CD4-positive, alpha-beta T cell (primary cell): ENCODE measurements around the gene LRRC74A. TPM values are rescaled to one million over a fixed set of nuclear protein-coding genes. Genes with fewer than 3 reads are reported as not detected.
A peak's percentile ranks its signal among the peaks of the same experiment; 100 is the strongest.

Experiments
- ATAC-seq: fragments of 200-7000 bp; cut with Tn5 transposase; one replicate; pipeline ENCODE4 v1.10.0; 2022; ENCODE audit warnings: mild to moderate bottlenecking; ENCODE audit not compliant: poor library complexity
- CTCF ChIA-PET: fragments of 350-600 bp; sonication (Branson Sonifier 250); formaldehyde crosslinking; loops from one replicate; lab custom pipeline; 2021; ENCODE audit warnings: antibody characterized with exemption, inconsistent platforms; lab: Charles Lee
- POLR2A ChIA-PET: fragments of 350-600 bp; sonication (Branson Sonifier 250); formaldehyde crosslinking; loops from one replicate; lab custom pipeline; 2021; ENCODE audit warnings: antibody characterized with exemption, inconsistent platforms; lab: Charles Lee
- DNase-seq, 14 experiments: peaks; one replicate each; pipeline ENCODE4 v3.0.0-alpha.2; 2013 to 2020; ENCODE audit warnings: mixed read lengths in 2 of 14
- H3K27ac ChIP-seq, 2 donors: one replicate each; pipeline versions ENCODE4 v1.5.1 to v1.7.0; 2013; ENCODE audit warnings: low read length in 2 of 2, low read depth in 1 of 2, mild to moderate bottlenecking in 1 of 2
- H3K27me3 ChIP-seq, 2 experiments: 1 replicate in 1 of 2; 2 replicates in 1 of 2; pipeline versions ENCODE4 v1.6.1 to v1.7.0; 2013; ENCODE audit warnings: low read length in 2 of 2, control low read depth in 1 of 2, mild to moderate bottlenecking in 1 of 2, moderate library complexity in 1 of 2; ENCODE audit not compliant: insufficient read depth in 2 of 2, control insufficient read depth in 1 of 2
- H3K36me3 ChIP-seq: one replicate; pipeline ENCODE4 v1.6.1; 2013; ENCODE audit warnings: low read length, control low read depth; ENCODE audit not compliant: insufficient read depth
- H3K4me1 ChIP-seq: one replicate; pipeline ENCODE4 v1.6.1; 2013; ENCODE audit warnings: low read length, control low read depth; ENCODE audit not compliant: insufficient read depth
- H3K4me3 ChIP-seq: one replicate; pipeline ENCODE4 v1.5.1; 2013; ENCODE audit warnings: mild to moderate bottlenecking, low read length, moderate library complexity
- H3K9me3 ChIP-seq, 2 experiments: 1 replicate in 1 of 2; 2 replicates in 1 of 2; pipeline versions ENCODE4 v1.6.1 to v1.7.0; 2013; ENCODE audit warnings: low read length in 2 of 2, mild to moderate bottlenecking in 2 of 2, control low read depth in 1 of 2, moderate library complexity in 1 of 2; ENCODE audit not compliant: control insufficient read depth in 1 of 2, insufficient read depth in 1 of 2
- H3K27ac Mint-ChIP-seq: one replicate; pipeline ENCODE4 v1.8.0; 2020; ENCODE audit warnings: mixed read lengths
- H3K27me3 Mint-ChIP-seq: one replicate; pipeline ENCODE4 v1.8.0; 2021; ENCODE audit warnings: mixed read lengths
- H3K36me3 Mint-ChIP-seq: one replicate; pipeline ENCODE4 v1.8.0; 2021; ENCODE audit warnings: low read depth, mixed read lengths
- H3K4me1 Mint-ChIP-seq: one replicate; pipeline ENCODE4 v1.8.0; 2021; ENCODE audit warnings: low read depth, mixed read lengths
- H3K4me3 Mint-ChIP-seq: one replicate; pipeline ENCODE4 v1.8.0; 2020; ENCODE audit warnings: mild to moderate bottlenecking, mixed read lengths
- H3K9me3 Mint-ChIP-seq: one replicate; pipeline ENCODE4 v1.8.0; 2020; ENCODE audit warnings: mixed read lengths
- CTCF ChIP-seq: fragments of 200-600 bp; IDR thresholded peaks from one replicate; pipeline ENCODE4 v1.8.0; 2022; ENCODE audit warnings: antibody characterized with exemption, mild to moderate bottlenecking
- intact Hi-C, 2 experiments: fragments of 100-400 bp; cut with DNase I in 1 of 2; cut with micrococcal nuclease in 1 of 2; formaldehyde crosslinking; loops; one replicate each; pipeline versions ENCODE4 v1.15.1 to v1.9.0; 2023 to 2025; cut with DNase I, micrococcal nuclease
- total RNA-seq, 174 experiments: library from RNA in 2 of 174; stranded (reverse) in 2 of 174; gene quantifications; one replicate each; pipeline ENCODE4 v1.2.3 and lab custom pipeline; 2021 to 2026

The LRRC74A gene
- total RNA-seq, 2 experiments from 2014 or later = not detected

GRCh38 chr14:76916040-76916715, 90.0 kb downstream of the LRRC74A start:
- no peak overlapping the region for H3K27ac Mint-ChIP-seq

GRCh38 chr14:76917158-76917596, 91.0 kb downstream of the LRRC74A start:
- Histone ChIP-seq H3K36me3 (no peaks in the 10 kb centered on the region), H3K9me3 (no peaks in the 10 kb centered on the region), H3K27ac (no peak overlapping the region), H3K4me3 (no peak overlapping the region), H3K27me3 (no peaks in the 10 kb centered on the region), H3K4me1 (peaks cover 46% of the 10 kb centered on the region)
- peak; percentile 35 for TF ChIP-seq CTCF
- DNase-seq (peak in 3 of 14 experiments; percentile 22 to 44 (median 42)), ATAC-seq (no peak)
- H3K4me1 Mint-ChIP-seq = peaks cover 54% of the 10 kb centered on the region
- H3K27ac Mint-ChIP-seq = no peak overlapping the region
- intact Hi-C loops = no loop called here
- no peak overlapping the region for H3K4me3 Mint-ChIP-seq
- CTCF ChIA-PET = no interaction called here
- H3K36me3 Mint-ChIP-seq = no peaks in the 10 kb centered on the region
- H3K9me3 Mint-ChIP-seq = no peaks in the 10 kb centered on the region
- POLR2A ChIA-PET = interaction anchor here (0.7 to 1.4 kb wide), 3 partner anchors 13 to 153 kb away, joined by 3 to 5 read pairs (median 3); no protein-coding TSS in a partner anchor
- no peaks in the 10 kb centered on the region for H3K27me3 Mint-ChIP-seq

More at GRCh38 chr14:76916040-76916715, 90.0 kb downstream of the LRRC74A start:
- no peak overlapping the region for H3K27ac ChIP-seq
- intact Hi-C loops = no loop called here
- DNase-seq (no peak), ATAC-seq (no peak)
- no peaks in the 10 kb centered on the region for H3K36me3 ChIP-seq
- ChIA-PET POLR2A (interaction anchor here (0.7 to 1.4 kb wide), 2 partner anchors 45 to 154 kb away, joined by 3 read pairs; no protein-coding TSS in a partner anchor), CTCF (no interaction called here)
- H3K4me1 ChIP-seq = peaks cover 46% of the 10 kb centered on the region
- TF ChIP-seq CTCF = no peak
- no peak overlapping the region for H3K4me3 Mint-ChIP-seq
- H3K9me3 Mint-ChIP-seq = no peaks in the 10 kb centered on the region
- no peaks in the 10 kb centered on the region for H3K27me3 Mint-ChIP-seq
- no peaks in the 10 kb centered on the region for H3K9me3 ChIP-seq
- no peak overlapping the region for H3K4me3 ChIP-seq
- H3K4me1 Mint-ChIP-seq = peaks cover 56% of the 10 kb centered on the region
- H3K27me3 ChIP-seq = no peaks in the 10 kb centered on the region
- no peaks in the 10 kb centered on the region for H3K36me3 Mint-ChIP-seq

DNA sequence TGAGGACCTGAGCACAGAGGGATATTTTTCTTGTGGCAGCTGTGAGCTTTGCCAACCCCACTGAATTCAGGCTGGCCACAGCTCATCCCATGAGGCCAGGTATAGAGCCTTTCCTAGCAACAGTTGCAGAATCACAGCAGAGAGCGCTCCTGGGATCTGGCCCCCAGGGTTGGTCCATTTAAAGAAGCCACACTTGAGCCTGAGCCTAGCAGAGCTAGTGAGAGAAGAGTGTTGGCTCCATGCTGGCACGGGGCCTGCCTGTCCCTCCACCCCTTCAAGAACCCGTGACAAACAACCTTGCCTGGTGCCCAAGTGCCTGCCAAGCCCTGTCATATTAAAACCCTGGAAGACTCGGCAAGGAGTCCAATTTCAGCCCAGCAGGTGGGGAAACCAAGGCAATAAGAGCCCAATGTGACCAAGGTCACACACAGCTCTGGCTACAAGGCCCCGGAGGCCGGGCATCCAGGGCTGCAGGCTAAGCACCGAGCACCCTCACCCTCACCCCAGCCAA, 91.6 kb downstream of the LRRC74A start:
- Mint-ChIP-seq H3K9me3 (no peaks in the 10 kb centered on the region), H3K36me3 (no peaks in the 10 kb centered on the region), H3K4me3 (no peak overlapping the region), H3K27ac (no peak overlapping the region), H3K4me1 (peaks cover 58% of the 10 kb centered on the region), H3K27me3 (no peaks in the 10 kb centered on the region)
- peaks cover 53% of the 10 kb centered on the region for H3K4me1 ChIP-seq
- POLR2A ChIA-PET = interaction anchor here (1.1 to 1.4 kb wide), 2 partner anchors 12 to 153 kb away, joined by 3 to 5 read pairs; no protein-coding TSS in a partner anchor
- no peaks in the 10 kb centered on the region for H3K36me3 ChIP-seq
- no peak overlapping the region for H3K27ac ChIP-seq
- no peaks in the 10 kb centered on the region for H3K27me3 ChIP-seq
- H3K9me3 ChIP-seq = no peaks in the 10 kb centered on the region
- no peak for DNase-seq
- intact Hi-C loops = no loop called here
- H3K4me3 ChIP-seq = no peak overlapping the region
- CTCF ChIA-PET = interaction anchor here (0.9 kb wide), 1 partner anchor 11 kb away, joined by 4 read pairs; no protein-coding TSS in a partner anchor
- no peak for ATAC-seq
- no peak for TF ChIP-seq CTCF
